Stimulated activated naive CD4-positive, alpha-beta T cell (primary cell): ENCODE results near the gene ZNF436.

ENCODE experiments used
- DNase-seq, 6 experiments: peaks; one replicate each; lab custom pipeline; 2025; lab: John Stamatoyannopoulos, UW

The ZNF436 gene

GRCh38 chr1:23369335-23370013, at the start of gene ZNF436:
ZNF436 (minus strand) TSS chr1:23369836; CDS start chr1:23368005, 1,831 bp downstream.
- peak; percentile 6 to 55 (median 49) for DNase-seq

GRCh38 chr1:23419180-23419579, 49.5 kb upstream of the ZNF436 start:
- DNase-seq = no peak

GRCh38 chr1:23417570-23417969, 47.9 kb upstream of the ZNF436 start:
- no peak for DNase-seq

GRCh38 chr1:23416964-23417363, 47.3 kb upstream of the ZNF436 start:
- no peak for DNase-seq

- DNase-seq = no peak
Observed at GRCh38 chr1:23408797-23409290, 39.2 kb upstream of the ZNF436 start.

- no peak for DNase-seq
Observed at GRCh38 chr1:23407016-23407630, 37.5 kb upstream of the ZNF436 start.

- no peak for DNase-seq
Observed at GRCh38 chr1:23405946-23406345, 36.3 kb upstream of the ZNF436 start.

GRCh38 chr1:23403735-23404486, 34.3 kb upstream of the ZNF436 start:
- peak; percentile 58 to 81 (median 72) for DNase-seq

- no peak for DNase-seq
Observed at GRCh38 chr1:23403355-23403734, 33.7 kb upstream of the ZNF436 start.

- DNase-seq = no peak
Observed at GRCh38 chr1:23403038-23403336, 33.4 kb upstream of the ZNF436 start.

- DNase-seq = no peak
Observed at GRCh38 chr1:23402286-23403037, 32.8 kb upstream of the ZNF436 start.

GRCh38 chr1:23401313-23401712, 31.7 kb upstream of the ZNF436 start:
- no peak for DNase-seq

- no peak for DNase-seq
Observed at GRCh38 chr1:23400324-23401114, 30.9 kb upstream of the ZNF436 start.

GRCh38 chr1:23399229-23399628, 29.6 kb upstream of the ZNF436 start:
- no peak for DNase-seq

GRCh38 chr1:23397908-23398307, 28.3 kb upstream of the ZNF436 start:
- no peak for DNase-seq

GRCh38 chr1:23396380-23396779, 26.7 kb upstream of the ZNF436 start:
- DNase-seq = no peak

- DNase-seq = no peak
Observed at GRCh38 chr1:23395849-23396248, 26.2 kb upstream of the ZNF436 start.

GRCh38 chr1:23395154-23395724, 25.6 kb upstream of the ZNF436 start:
- no peak for DNase-seq

- no peak for DNase-seq
Observed at GRCh38 chr1:23394684-23395083, 25.0 kb upstream of the ZNF436 start.

- no peak for DNase-seq
Observed at GRCh38 chr1:23394181-23394580, 24.5 kb upstream of the ZNF436 start.

- no peak for DNase-seq
Observed at GRCh38 chr1:23393706-23394105, 24.1 kb upstream of the ZNF436 start.
